NCI-H345 (cell line): ENCODE measurements around the gene LASP1NB.

Source experiments
- DNase-seq: peaks from one replicate; lab custom pipeline; 2025; lab: John Stamatoyannopoulos, UW

LASP1NB gene

GRCh38 chr17:38925263-38925995 is at the start of gene LASP1NB:
Gene LASP1NB, plus strand, starts transcription at chr17:38925614.
- DNase-seq: no peak

DNA sequence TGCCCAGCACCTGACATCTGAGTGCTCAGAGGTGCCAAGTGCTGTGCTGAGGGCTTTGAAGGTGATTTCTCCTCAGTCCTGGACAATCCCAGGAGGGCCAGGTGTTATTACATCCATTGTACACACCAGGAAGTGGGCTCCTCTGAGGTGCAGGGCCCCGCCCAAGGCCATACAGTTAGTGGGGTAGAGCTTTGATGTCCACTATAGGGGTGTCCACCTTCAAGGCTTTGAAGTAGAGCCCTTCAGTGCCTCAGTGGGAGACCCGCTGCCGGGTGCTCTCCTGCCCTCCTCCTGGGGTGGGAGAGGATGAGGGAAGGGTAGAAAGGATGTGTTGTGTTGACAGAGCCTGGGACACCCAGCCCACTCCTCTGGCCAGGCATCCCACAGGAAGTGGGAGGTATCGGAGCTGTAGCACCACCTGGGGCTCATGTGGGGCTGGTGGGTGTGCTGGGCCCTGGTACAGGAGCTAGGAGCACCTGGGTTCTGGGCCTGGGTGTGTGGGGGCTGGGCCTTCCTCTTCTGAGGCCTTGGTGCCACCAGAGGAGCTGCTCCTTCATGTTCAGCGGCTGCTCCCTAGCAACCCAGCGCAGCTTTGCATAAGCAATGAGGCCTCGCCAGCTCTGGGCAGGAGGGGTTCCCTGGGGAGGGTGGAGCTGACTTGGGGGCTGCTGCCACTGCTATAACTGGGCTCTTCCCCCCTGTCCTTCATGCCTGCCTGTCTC is 48.1 kb upstream of the LASP1NB start:
- DNase-seq: no peak

- no peak for DNase-seq
These were observed 45.3 kb upstream of the LASP1NB start for GRCh38 chr17:38879878-38880665.

GRCh38 chr17:38881600-38882191 is 43.7 kb upstream of the LASP1NB start:
- DNase-seq: peak; percentile 18

GRCh38 chr17:38882870-38883269 is 42.5 kb upstream of the LASP1NB start:
- no peak for DNase-seq

GRCh38 chr17:38883592-38884526 is 41.6 kb upstream of the LASP1NB start:
- DNase-seq: no peak

DNA sequence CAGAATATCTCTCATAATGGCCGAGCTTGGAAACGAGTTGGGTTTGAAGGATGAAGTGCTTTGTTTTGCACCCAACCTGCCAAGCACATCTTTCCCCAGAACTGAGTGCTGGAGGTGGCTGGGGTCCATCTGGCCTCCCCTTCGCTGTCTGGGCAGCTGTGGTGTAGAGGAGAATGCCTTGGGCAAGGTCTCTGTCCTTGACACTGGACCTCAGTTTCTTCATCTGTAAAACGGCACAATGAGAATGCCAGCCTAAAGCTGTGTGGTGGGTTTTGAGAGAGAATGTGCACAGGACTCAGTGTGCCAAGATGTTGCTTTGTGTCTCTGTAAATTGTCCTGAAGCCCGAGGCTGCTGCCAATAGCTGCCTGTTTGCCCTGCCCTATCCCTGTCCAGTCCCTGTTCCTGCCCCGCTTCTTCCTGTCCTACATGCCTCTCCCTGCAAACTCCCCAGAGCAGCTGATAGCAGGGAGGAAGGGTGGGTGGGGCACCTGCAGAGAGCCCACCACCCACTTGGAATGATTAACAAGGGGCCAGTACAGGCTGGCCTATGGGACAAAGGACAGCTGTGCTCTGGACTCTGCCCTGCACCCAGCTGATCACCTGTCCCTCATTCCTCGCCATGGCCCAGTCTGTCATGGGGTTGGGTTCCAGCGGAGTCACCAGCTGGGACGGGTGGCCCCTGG is 40.2 kb upstream of the LASP1NB start:
- DNase-seq: no peak

DNA sequence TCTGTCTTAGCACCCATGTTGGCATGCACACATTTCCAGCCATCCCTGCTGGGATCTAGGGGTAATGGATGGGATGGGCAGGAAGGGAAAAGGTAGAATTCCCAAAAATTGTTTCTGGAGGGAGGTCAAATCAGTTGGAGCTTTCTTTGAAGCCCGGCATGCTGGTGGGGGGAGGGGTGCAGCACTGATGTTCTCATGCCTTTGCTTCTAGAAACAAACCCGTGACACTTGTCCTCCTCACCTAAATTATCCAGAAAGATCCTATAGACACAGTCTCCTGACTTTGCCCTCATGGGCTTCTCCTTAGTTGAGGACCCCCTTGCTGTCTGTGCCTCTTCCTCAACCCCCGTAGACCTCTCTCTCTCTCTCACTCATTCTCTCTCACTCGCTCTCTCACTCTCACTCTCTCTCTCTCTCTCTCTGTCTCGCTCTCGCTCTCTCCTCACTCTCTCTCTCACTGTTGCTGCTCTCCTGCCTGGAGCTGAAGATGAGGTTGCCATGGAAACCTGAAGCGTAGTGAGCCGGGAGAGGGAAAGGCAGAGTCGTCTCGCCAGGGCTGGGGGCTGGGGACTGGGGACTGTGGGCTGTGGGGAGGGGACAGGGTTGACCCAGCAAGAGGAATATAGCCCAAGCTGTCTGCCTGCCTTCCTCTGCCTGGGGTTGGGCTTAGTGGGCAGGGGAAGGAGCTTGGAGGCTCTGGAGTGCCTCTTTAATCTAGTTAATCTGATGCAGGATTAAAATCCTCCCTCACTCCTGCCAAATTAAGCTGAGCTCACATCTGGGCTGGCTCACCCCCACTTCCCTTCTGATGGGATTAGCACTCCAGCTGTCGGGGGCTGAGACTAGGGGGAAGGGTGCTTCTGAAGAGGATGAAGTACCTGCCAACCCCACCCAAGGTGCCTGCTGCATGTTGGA is 39.4 kb upstream of the LASP1NB start:
- no peak for DNase-seq

GRCh38 chr17:38886643-38887010 is 38.8 kb upstream of the LASP1NB start:
- no peak for DNase-seq

DNA sequence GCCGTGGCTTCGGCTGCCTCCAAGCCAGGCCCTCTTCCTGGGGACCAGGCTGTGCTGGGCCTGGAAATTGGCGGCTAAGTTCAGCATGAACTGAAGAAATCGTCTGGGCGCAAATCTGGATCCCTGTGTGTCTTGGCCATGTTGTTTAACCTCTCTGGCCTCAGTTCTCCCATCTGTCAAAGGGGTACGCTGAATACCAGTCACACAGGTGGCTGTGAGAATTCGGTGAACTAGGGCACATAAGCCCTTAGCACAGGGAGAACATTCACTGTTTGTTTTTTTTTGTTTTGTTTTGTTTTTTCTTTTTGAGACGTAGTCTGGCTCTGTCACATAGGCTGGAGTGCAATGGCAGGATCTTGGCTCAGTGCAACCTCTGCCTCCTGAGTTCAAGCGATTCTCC is 36.6 kb upstream of the LASP1NB start:
- no peak for DNase-seq

DNA sequence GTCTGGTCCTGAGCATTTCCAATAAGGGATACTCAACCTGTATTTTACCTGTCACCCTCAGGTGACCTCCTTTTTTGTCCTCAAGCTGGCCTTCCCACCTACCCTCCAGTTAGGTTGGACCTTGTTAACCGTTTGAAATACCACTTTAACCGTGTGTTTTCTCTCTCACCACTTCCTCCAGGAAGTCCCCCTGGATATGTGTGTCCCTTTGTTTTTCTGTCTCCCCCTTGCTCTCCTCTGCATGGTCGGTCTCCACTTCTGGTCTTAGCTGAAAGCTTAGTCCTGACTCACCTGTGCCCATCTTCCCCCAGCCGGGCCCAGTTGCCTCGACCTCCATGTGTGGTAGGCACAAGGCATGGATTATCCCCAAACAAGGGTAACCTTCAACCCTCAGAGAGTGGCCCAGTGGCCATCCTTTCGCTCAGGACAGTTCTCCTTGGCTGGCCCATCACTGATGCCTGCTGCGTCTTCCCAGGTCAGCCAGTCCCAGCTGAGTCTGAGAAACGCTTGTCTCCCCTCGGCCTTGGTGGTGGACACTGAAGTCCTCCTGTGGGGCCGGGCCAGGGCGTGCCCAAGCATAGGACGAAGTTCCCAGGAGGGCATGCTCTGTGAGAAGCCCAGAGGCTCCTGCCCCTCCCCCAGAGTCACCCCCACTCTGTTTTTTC is 35.5 kb upstream of the LASP1NB start:
- DNase-seq: no peak

GRCh38 chr17:38890410-38890746 is 35.0 kb upstream of the LASP1NB start:
- no peak for DNase-seq

DNA sequence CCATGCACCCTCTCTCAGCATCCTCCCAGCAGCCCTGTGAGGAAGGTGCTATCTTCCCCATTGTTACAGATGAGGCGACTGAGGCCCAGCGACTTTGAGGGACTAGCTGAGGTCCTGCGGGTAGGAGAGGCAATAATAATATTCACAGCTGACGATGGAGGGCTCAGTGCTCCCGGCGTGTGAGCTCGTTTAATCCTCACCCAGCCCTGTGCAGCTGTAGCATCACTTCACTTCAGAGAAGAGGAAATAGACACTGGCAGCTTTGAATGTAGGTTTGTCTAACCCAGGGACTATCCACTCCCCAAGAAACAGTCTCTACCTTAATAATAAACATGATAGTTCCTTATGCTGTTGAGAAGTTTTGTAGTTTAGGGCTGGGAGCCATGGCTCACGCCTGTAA is 34.0 kb upstream of the LASP1NB start:
- no peak for DNase-seq

DNA sequence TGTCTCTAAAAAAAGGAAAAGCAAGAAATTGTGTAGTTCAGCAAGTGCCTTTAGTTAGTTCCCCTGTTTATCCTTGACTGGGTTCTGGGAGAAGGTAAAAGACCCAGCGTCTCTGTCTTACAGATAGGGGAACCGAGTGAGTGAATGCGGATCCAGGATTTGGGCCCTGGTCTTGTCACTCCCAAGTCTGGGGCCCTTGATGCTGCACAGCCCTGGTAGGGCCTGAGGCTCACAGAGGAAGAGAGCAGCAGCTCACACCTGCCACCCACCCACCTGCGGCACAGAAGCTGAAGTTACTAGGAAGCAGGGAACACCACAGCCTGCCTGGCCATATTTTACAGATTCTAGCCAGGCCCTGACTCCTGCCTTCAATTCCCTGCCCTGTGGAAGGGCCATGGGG is 33.3 kb upstream of the LASP1NB start:
- no peak for DNase-seq

- no peak for DNase-seq
These were observed 32.8 kb upstream of the LASP1NB start for GRCh38 chr17:38892620-38893019.

- no peak for DNase-seq
These were observed 32.3 kb upstream of the LASP1NB start for GRCh38 chr17:38893113-38893512.

GRCh38 chr17:38893607-38894006 is 31.8 kb upstream of the LASP1NB start:
- no peak for DNase-seq

- no peak for DNase-seq
These were observed 31.1 kb upstream of the LASP1NB start for GRCh38 chr17:38894276-38894675.

GRCh38 chr17:38896346-38896954 is 29.0 kb upstream of the LASP1NB start:
- no peak for DNase-seq
